GM12891 (cell line): Measurements from ENCODE around the gene INTS2.

Source experiments
- POLR2A ChIP-seq: IDR thresholded peaks from 2 replicates; pipeline ENCODE4 v1.6.1; 2011; ENCODE audit warnings: low read depth, low read length, control low read depth
- POLR2AphosphoS5 ChIP-seq: IDR thresholded peaks from 2 replicates; pipeline ENCODE4 v1.6.1; 2011; ENCODE audit warnings: low read depth, low read length, control low read depth

- TF ChIP-seq POLR2A: no peak
- TF ChIP-seq POLR2AphosphoS5: no peak
Measured at GRCh38 chr17:61836266-61837174, 91.3 kb downstream of the INTS2 start.
